GM13976 (cell line): ENCODE results near the gene CMIP.

ENCODE experiments used
- DNase-seq: peaks from one replicate; pipeline ENCODE4 v3.0.0; 2012; ENCODE audit warnings: low spot score
- CTCF ChIP-seq: IDR thresholded peaks from 2 replicates; pipeline ENCODE4 v1.5.1; 2012; ENCODE audit warnings: borderline replicate concordance, mild to moderate bottlenecking; ENCODE audit not compliant: insufficient read depth; ENCODE audit errors: extremely low read depth, missing control alignments, control extremely low read depth
- in situ Hi-C: fragments of 300-500 bp; cut with MboI; formaldehyde crosslinking; loops from one replicate; pipeline ENCODE4 v1.12.0; 2022; ENCODE audit warnings: low sequenced_read_pairs, mixed read lengths, inconsistent platforms; ENCODE audit not compliant: unreplicated experiment

CMIP gene

GRCh38 chr16:81526199-81526598 lies 81.6 kb downstream of the CMIP start:
- DNase-seq: no peak
- in situ Hi-C loops: no loop called here
- TF ChIP-seq CTCF: no peak

GRCh38 chr16:81526935-81527334 lies 82.3 kb downstream of the CMIP start:
- in situ Hi-C loops: no loop called here
- DNase-seq: no peak
- TF ChIP-seq CTCF: no peak

GRCh38 chr16:81527477-81528178 lies 83.0 kb downstream of the CMIP start:
- in situ Hi-C loops: no loop called here
- no peak for DNase-seq
- no peak for TF ChIP-seq CTCF

- DNase-seq: no peak
- in situ Hi-C loops: no loop called here
- TF ChIP-seq CTCF: no peak
Measured at GRCh38 chr16:81528256-81528655, 83.6 kb downstream of the CMIP start.

GRCh38 chr16:81530296-81530721 lies 85.7 kb downstream of the CMIP start:
- no peak for DNase-seq
- in situ Hi-C loops: no loop called here
- no peak for TF ChIP-seq CTCF

- no peak for DNase-seq
- in situ Hi-C loops: no loop called here
- no peak for TF ChIP-seq CTCF
Measured at GRCh38 chr16:81530814-81531213, 86.2 kb downstream of the CMIP start.

GRCh38 chr16:81531419-81531821 lies 86.8 kb downstream of the CMIP start:
- TF ChIP-seq CTCF: no peak
- in situ Hi-C loops: no loop called here
- DNase-seq: no peak
